Right lobe of liver (tissue), 6 donors: ENCODE data around the gene NRF1. TPM values are rescaled to one million over a fixed set of nuclear protein-coding genes. Genes with fewer than 3 reads are reported as not detected.

Source experiments
- ATAC-seq, 4 donors: fragments of 200-7000 bp; cut with Tn5 transposase; one replicate each; pipeline ENCODE4 v1.9.1; 2020; ENCODE audit warnings: mild to moderate bottlenecking in 4 of 4, moderate library complexity in 4 of 4
- DNase-seq, 3 donors: peaks; one replicate each; pipeline ENCODE4 v3.0.0-alpha.2; 2020
- H3K27ac ChIP-seq, 3 donors: fragments of 200-600 bp; one replicate each; pipeline ENCODE4 v1.8.0; 2022
- H3K27me3 ChIP-seq, 2 donors: fragments of 200-600 bp; one replicate each; pipeline ENCODE4 v1.8.0; 2022
- H3K36me3 ChIP-seq, 4 donors: fragments of 200-600 bp; sonication (generic) in 1 of 4; one replicate each; pipeline versions ENCODE4 v1.5.1 to v1.8.0; 2017 to 2022; ENCODE audit warnings: control low read depth in 1 of 4
- H3K4me1 ChIP-seq, 4 donors: fragments of 200-600 bp; sonication (generic) in 1 of 4; one replicate each; pipeline versions ENCODE4 v1.5.1 to v1.8.0; 2017 to 2022; ENCODE audit warnings: control low read depth in 1 of 4
- H3K4me3 ChIP-seq, 3 donors: fragments of 200-600 bp; one replicate each; pipeline ENCODE4 v1.8.0; 2022
- H3K9me3 ChIP-seq, 4 donors: fragments of 200-600 bp; sonication (generic) in 1 of 4; one replicate each; pipeline versions ENCODE4 v1.5.1 to v1.8.0; 2017 to 2022; ENCODE audit warnings: control low read depth in 1 of 4
- POLR2A ChIP-seq: fragments of 450-650 bp; IDR thresholded peaks from one replicate; pipeline ENCODE4 v1.6.1; 2017; ENCODE audit warnings: antibody characterized with exemption, mild to moderate bottlenecking
- WGBS: methylation state at CpG from one replicate; pipeline ENCODE4 v1.1.6; 2018; ENCODE audit warnings: low coverage, low lambda C conversion rate; ENCODE audit not compliant: insufficient coverage; ENCODE audit errors: missing lambda C conversion rate; 5-methylcytosine and 5-hydroxymethylcytosine counted together
- intact Hi-C, 2 donors: fragments of 100-400 bp; cut with DNase I; formaldehyde crosslinking; loops; one replicate each; pipeline versions ENCODE4 v1.11.2 to v1.14.1; 2022
- total RNA-seq, 6 experiments: library from RNA; depleted of rRNA in 2 of 6; stranded (reverse); fragments of >200 nt in 2 of 6; fragmentation: NEBNext Ultra II Directional in 3 of 6; extraction: Animal tissue kit (Norgen Biotek cat#: 25700) in 3 of 6; gene quantifications; one replicate each; pipeline versions ENCODE4 v1.1.0 to v1.2.4, GENCODE V29; 2016 to 2023
- TF ChIP-seq, protein P1 (sequence below), 4 donors: fragments of 200-600 bp in 3 of 4; fragments of 450-650 bp in 1 of 4; IDR thresholded peaks; one replicate each; pipeline versions ENCODE4 v1.5.1 to v1.8.0; 2016 to 2022; ENCODE audit warnings: antibody characterized with exemption in 4 of 4, mild to moderate bottlenecking in 2 of 4
- donor health status: DM: no; HTN: yes; CAD: no.
- donor health status: DM: no; HTN: no; CAD: no.
- donor health status: DM: no; HTN: no; CAD: no.
- donor health status: DM: no; HTN: yes; CAD: no.
- donor health status: DM: no; HTN: yes; CAD: no.

NRF1 gene
- total RNA-seq, 6 experiments from 2014 or later, result 3.9 to 6.8 (median 5.3) TPM

GRCh38 chr7:129774871-129775694 is 163.6 kb downstream of the NRF1 start:
- no peak for ATAC-seq
- DNase-seq, result no peak
- no peak overlapping the region for H3K27ac ChIP-seq
- WGBS, result 70% methylated on average over 2 of the region's 18 CpGs
- TF ChIP-seq POLR2A, result no peak
- TF ChIP-seq, protein P1, sequence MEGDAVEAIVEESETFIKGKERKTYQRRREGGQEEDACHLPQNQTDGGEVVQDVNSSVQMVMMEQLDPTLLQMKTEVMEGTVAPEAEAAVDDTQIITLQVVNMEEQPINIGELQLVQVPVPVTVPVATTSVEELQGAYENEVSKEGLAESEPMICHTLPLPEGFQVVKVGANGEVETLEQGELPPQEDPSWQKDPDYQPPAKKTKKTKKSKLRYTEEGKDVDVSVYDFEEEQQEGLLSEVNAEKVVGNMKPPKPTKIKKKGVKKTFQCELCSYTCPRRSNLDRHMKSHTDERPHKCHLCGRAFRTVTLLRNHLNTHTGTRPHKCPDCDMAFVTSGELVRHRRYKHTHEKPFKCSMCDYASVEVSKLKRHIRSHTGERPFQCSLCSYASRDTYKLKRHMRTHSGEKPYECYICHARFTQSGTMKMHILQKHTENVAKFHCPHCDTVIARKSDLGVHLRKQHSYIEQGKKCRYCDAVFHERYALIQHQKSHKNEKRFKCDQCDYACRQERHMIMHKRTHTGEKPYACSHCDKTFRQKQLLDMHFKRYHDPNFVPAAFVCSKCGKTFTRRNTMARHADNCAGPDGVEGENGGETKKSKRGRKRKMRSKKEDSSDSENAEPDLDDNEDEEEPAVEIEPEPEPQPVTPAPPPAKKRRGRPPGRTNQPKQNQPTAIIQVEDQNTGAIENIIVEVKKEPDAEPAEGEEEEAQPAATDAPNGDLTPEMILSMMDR (IDR thresholded peaks at IDR 0.05), result no peak
- H3K4me3 ChIP-seq, result no peak overlapping the region
- intact Hi-C loops, result no loop called here
- peaks cover 15 to 25% of the 10 kb centered on the region in 2 donors for H3K27me3 ChIP-seq
- H3K36me3 ChIP-seq, result no peaks in the 10 kb centered on the region
- H3K4me1 ChIP-seq, result peaks cover 0 to 9% (median 0%) of the 10 kb centered on the region in 4 donors
- no peaks in the 10 kb centered on the region for H3K9me3 ChIP-seq

DNA sequence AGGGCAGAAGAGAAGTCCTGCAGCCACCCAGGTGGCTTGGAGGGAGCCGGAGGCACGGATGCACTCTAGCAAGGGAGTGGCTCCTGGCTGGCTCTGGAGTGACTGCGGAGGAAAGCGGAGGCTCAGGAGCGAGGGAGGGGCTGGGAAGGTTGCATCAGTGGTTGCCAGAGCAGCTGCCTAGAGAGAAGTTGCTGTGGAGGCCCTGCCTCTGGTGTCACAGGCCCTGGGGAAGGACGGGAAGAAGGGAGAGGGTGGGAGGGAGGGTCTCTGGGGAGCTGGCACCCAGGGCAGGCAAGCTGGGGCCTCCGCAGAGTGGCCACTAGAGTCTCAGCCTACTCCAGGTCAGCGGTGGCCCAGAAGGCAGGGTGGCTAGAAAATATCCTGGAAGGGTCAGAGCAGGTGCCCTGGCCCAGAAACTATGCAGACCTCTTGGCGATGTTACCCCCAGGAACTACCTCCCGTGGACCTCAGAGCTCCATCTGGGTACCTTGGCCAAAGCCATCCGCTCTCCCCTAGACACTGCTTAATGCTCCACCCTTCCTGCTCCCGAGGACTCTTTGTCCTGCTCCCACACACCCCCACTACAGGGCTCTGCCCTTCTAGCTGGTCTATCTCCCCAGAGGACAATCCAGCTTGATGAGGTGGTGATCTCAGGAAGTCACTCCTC is 164.3 kb downstream of the NRF1 start:
- H3K36me3 ChIP-seq, result no peaks in the 10 kb centered on the region
- H3K27ac ChIP-seq, result no peak overlapping the region
- ATAC-seq, result no peak
- intact Hi-C loops, result no loop called here
- peaks cover 15 to 33% of the 10 kb centered on the region in 2 donors for H3K27me3 ChIP-seq
- TF ChIP-seq, protein P1 (IDR thresholded peaks at IDR 0.05), result no peak
- TF ChIP-seq POLR2A, result no peak
- 73% methylated on average over 5 of the region's 12 CpGs for WGBS
- peaks cover 0 to 17% (median 2%) of the 10 kb centered on the region in 4 donors for H3K4me1 ChIP-seq
- H3K9me3 ChIP-seq, result no peaks in the 10 kb centered on the region
- no peak overlapping the region for H3K4me3 ChIP-seq
- DNase-seq, result no peak

- TF ChIP-seq, protein P1 (IDR thresholded peaks at IDR 0.05), result no peak
- peaks cover 0 to 19% (median 3%) of the 10 kb centered on the region in 4 donors for H3K4me1 ChIP-seq
- no peak for DNase-seq
- no peaks in the 10 kb centered on the region for H3K9me3 ChIP-seq
- H3K4me3 ChIP-seq, result no peak overlapping the region
- no CpG with 5 or more reads among the region's 1 CpG for WGBS
- no peak overlapping the region for H3K27ac ChIP-seq
- H3K36me3 ChIP-seq, result no peaks in the 10 kb centered on the region
- intact Hi-C loops, result no loop called here
- no peak for ATAC-seq
- H3K27me3 ChIP-seq, result peaks cover 21 to 37% of the 10 kb centered on the region in 2 donors
These were observed 164.8 kb downstream of the NRF1 start for GRCh38 chr7:129776362-129776722.

DNA sequence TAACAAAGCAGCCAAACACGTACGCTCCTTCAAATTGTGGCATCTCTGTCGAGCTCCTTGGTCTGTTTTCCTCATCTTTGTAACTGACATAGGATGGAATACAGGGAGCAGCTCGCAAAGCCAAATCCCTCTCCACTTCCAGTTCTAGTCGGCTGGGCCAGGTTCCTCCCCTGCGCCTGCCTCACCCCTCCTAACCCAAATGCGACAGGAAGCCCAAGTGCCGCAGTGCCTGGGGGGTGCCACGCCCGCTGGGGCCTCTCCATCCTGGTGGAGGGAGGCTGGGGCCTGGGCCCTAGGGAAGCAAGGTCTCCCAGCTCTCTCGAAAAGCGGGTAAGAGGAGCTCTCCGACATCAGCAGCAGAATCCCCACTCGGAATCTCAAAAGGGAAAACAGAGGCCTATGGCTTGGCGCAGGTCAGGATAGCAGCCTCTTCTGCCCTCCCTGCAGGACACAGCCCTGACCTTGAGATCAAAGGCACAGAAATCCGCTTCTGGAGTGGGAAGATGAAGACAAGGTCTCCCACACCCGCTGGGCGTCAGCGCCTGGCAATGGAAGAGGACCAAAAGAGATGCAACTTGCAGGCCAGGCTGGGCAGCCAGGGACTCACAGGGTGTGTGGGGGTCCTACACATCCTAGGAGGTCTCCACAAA is 165.8 kb downstream of the NRF1 start:
- WGBS, result 60% methylated on average over 7 of the region's 19 CpGs
- DNase-seq (no peak), ATAC-seq (no peak)
- Histone ChIP-seq H3K27me3 (peaks cover 24 to 46% of the 10 kb centered on the region in 2 donors), H3K27ac (no peak overlapping the region), H3K36me3 (no peaks in the 10 kb centered on the region), H3K9me3 (no peaks in the 10 kb centered on the region), H3K4me3 (no peak overlapping the region), H3K4me1 (peaks cover 0 to 26% (median 4%) of the 10 kb centered on the region in 4 donors)
- intact Hi-C loops, result no loop called here
- TF ChIP-seq, protein P1 (IDR thresholded peaks at IDR 0.05), result no peak
- no peak for TF ChIP-seq POLR2A
